GM19452 (cell line): Measurements from ENCODE around the gene SAMD13.

Experiments
- ATAC-seq: cut with Tn5 transposase; IDR thresholded peaks from one replicate; pipeline ENCODE4 v1.9.1; 2021; ENCODE audit not compliant: unreplicated experiment

The SAMD13 gene

GRCh38 chr1:84339503-84339902 lies 38.0 kb downstream of the SAMD13 start:
- ATAC-seq, result no peak

- ATAC-seq, result no peak
Measured at GRCh38 chr1:84344286-84344685, 42.8 kb downstream of the SAMD13 start.

- no peak for ATAC-seq
Measured at GRCh38 chr1:84345220-84345619, 43.7 kb downstream of the SAMD13 start.

GRCh38 chr1:84347271-84347931 lies 45.9 kb downstream of the SAMD13 start:
- ATAC-seq, result no peak

GRCh38 chr1:84347932-84348555 lies 46.5 kb downstream of the SAMD13 start:
- no peak for ATAC-seq

- ATAC-seq, result no peak
Measured at GRCh38 chr1:84348759-84349158, 47.3 kb downstream of the SAMD13 start.

- ATAC-seq, result no peak
Measured at GRCh38 chr1:84350104-84350503, 48.6 kb downstream of the SAMD13 start.

- ATAC-seq, result no peak
Measured at GRCh38 chr1:84350550-84350949, 49.0 kb downstream of the SAMD13 start.

GRCh38 chr1:84352298-84353106 lies 51.0 kb downstream of the SAMD13 start:
- ATAC-seq, result no peak

- ATAC-seq, result no peak
Measured at GRCh38 chr1:84353695-84354094, 52.2 kb downstream of the SAMD13 start.

- ATAC-seq, result no peak
Measured at GRCh38 chr1:84355556-84355955, 54.0 kb downstream of the SAMD13 start.

GRCh38 chr1:84356881-84357280 lies 55.4 kb downstream of the SAMD13 start:
- ATAC-seq, result no peak

GRCh38 chr1:84358695-84359094 lies 57.2 kb downstream of the SAMD13 start:
- ATAC-seq, result no peak

GRCh38 chr1:84360316-84360715 lies 58.8 kb downstream of the SAMD13 start:
- no peak for ATAC-seq

GRCh38 chr1:84361796-84362195 lies 60.3 kb downstream of the SAMD13 start:
- ATAC-seq, result no peak

GRCh38 chr1:84363019-84363418 lies 61.5 kb downstream of the SAMD13 start:
- ATAC-seq, result no peak

GRCh38 chr1:84363622-84364021 lies 62.1 kb downstream of the SAMD13 start:
- ATAC-seq, result no peak

GRCh38 chr1:84365225-84366221 lies 64.0 kb downstream of the SAMD13 start:
- no peak for ATAC-seq

- no peak for ATAC-seq
Measured at GRCh38 chr1:84366786-84367185, 65.3 kb downstream of the SAMD13 start.

GRCh38 chr1:84367219-84367618 lies 65.7 kb downstream of the SAMD13 start:
- no peak for ATAC-seq

GRCh38 chr1:84368441-84368840 lies 66.9 kb downstream of the SAMD13 start:
- ATAC-seq, result no peak
